ENCODE data around the gene ALKAL2.

DNA sequence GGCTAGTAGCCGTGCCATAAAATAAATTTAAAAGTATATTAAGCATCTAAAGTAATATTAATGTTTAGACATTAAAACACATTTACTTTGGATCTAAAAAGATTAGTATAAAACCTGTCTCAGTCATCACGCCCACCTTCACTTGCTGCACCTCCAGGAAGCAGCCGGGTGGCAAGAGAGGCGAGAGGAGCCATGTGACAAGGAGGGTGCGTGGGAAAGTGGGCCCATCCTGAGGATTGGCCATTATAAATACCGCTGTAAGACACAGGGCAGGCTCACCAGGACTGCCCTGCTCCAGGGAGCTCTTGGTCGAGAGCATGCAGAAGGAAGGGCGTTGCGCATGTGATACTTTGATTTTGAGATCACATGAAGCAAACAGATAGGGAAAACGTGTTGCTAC is 34.4 kb upstream of the ALKAL2 start:
- TF ChIP-seq, protein P1, sequence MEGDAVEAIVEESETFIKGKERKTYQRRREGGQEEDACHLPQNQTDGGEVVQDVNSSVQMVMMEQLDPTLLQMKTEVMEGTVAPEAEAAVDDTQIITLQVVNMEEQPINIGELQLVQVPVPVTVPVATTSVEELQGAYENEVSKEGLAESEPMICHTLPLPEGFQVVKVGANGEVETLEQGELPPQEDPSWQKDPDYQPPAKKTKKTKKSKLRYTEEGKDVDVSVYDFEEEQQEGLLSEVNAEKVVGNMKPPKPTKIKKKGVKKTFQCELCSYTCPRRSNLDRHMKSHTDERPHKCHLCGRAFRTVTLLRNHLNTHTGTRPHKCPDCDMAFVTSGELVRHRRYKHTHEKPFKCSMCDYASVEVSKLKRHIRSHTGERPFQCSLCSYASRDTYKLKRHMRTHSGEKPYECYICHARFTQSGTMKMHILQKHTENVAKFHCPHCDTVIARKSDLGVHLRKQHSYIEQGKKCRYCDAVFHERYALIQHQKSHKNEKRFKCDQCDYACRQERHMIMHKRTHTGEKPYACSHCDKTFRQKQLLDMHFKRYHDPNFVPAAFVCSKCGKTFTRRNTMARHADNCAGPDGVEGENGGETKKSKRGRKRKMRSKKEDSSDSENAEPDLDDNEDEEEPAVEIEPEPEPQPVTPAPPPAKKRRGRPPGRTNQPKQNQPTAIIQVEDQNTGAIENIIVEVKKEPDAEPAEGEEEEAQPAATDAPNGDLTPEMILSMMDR (IDR thresholded peaks at IDR 0.05; ENCODE audit: low read length), result no peak
- no peak for TF ChIP-seq EZH2phosphoT487 (IDR thresholded peaks at IDR 0.05; ENCODE audit: low read length)
- TF ChIP-seq EZH2 (optimal IDR thresholded peaks at IDR 0.05; ENCODE audit: low read depth, low read length), result no peak
